ENCODE data around the gene MRNIP. TPM values are rescaled to one million over a fixed set of nuclear protein-coding genes. Genes with fewer than 3 reads are reported as not detected.

MRNIP gene
- total and polyA plus RNA-seq, 2 of the 4 experiments (the other 2 are of a cell fraction) = 6.6 to 24.7 TPM

DNA sequence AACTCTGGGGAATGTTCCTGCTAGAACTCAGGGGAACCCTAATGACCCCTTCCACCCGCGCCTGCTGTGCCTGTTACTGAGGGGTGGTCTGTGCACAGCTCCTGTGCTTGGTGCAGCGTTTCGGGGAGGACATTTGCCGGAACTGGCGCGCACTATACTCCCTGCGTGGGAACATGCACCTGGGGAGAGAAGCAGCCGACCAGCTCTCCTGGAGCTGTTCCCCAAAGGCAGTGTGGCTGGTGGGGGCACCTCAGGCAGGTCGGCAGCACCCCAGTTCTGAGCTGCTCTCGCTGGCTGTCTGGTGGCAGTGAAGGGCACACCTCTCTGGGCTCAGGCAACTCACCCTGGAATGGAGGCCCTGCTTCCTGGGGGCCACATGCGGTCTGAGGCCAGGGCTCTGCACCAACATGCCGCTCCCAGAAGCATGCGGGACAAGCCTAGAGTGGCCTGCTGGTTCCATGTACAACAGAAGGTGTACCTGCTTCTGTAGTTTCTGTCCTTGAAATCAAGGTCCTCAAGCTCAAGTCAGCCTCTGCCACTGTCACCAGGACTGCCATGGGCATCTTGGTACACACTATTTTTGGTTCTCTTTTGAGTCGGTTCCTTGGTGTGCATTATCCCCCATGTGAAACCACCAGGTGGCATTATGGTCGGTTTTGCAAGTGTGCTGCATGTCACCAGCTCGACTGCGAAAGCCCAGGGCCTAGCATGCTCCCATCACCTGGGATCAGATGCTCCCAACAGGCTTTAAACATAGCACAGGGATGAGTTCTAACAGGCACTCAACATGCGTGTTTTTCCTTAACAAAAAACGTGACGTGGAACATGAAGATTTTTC, 7.8 kb upstream of the MRNIP start:
- Histone ChIP-seq H3K27ac (ENCODE audit: insufficient read depth, low read length) (no peak overlapping the region), H3K4me1 (ENCODE audit: control insufficient read depth, insufficient read depth, low read length) (no peaks in the 10 kb centered on the region), H3K9me3 (ENCODE audit: control insufficient read depth, insufficient read depth, low read length) (peaks cover 5% of the 10 kb centered on the region; the same call in 1 of the 2 replicates), H3K9me1 (ENCODE audit: insufficient read depth, low read length) (peaks cover 4% of the 10 kb centered on the region; the same call in 1 of the 2 replicates), H4K20me1 (ENCODE audit: insufficient read depth, low read length) (no peaks in the 10 kb centered on the region), H2BK120ac (ENCODE audit: low read depth, low read length) (no peak overlapping the region), H3K4ac (ENCODE audit: low read depth, low read length) (no peak overlapping the region), H4K5ac (ENCODE audit: low read depth, low read length) (no peak overlapping the region), H3K14ac (replicated peaks; ENCODE audit: low read depth, low read length) (no peak overlapping the region), H3K4me3 (ENCODE audit: insufficient read depth, low read depth, low read length) (no peak overlapping the region), H2AK9ac (replicated peaks; ENCODE audit: low read depth, low read length, poor library complexity) (no peak overlapping the region), H3K27me3 (ENCODE audit: control insufficient read depth, insufficient read depth, low read length) (no peaks in the 10 kb centered on the region), H2AFZ (replicated peaks; ENCODE audit: low read length, poor library complexity) (no peak overlapping the region), H3K18ac (ENCODE audit: low read depth, low read length) (no peak overlapping the region), H3K23ac (ENCODE audit: low read depth, low read length) (no peak overlapping the region), H2AK5ac (ENCODE audit: low read depth, low read length) (no peak overlapping the region), H4K91ac (ENCODE audit: insufficient read depth, low read depth, low read length) (no peak overlapping the region), H3K56ac (ENCODE audit: extremely low read depth, insufficient read depth, low read length) (no peak overlapping the region), H2BK5ac (ENCODE audit: low read depth, low read length, poor library complexity, severe bottlenecking) (no peak overlapping the region), H2BK15ac (ENCODE audit: low read depth, low read length) (no peak overlapping the region), H3K4me2 (ENCODE audit: low read depth, low read length) (no peak overlapping the region), H3K9ac (ENCODE audit: low read depth, low read length) (no peak overlapping the region), H4K8ac (ENCODE audit: low read depth in 2 of 2, low read length in 2 of 2) (no peak overlapping the region), H2BK20ac (ENCODE audit: low read depth, low read length) (no peak overlapping the region), H3K36me3 (ENCODE audit: control insufficient read depth, insufficient read depth, low read length) (peaks cover 73% of the 10 kb centered on the region), H3K79me1 (ENCODE audit: low read depth in 1 of 2, low read length in 2 of 2) (no peaks in the 10 kb centered on the region; a peak in 1 of 4 replicates)
- no peak for ATAC-seq (ENCODE audit: low read depth)
- in situ Hi-C loops (cut with MboI; ENCODE audit: low sequenced_read_pairs) (no loop called here), dilution Hi-C loops (cut with HindIII; ENCODE audit: low sequenced_read_pairs, unreplicated experiment) (no loop called here), intact Hi-C loops (cut with micrococcal nuclease) (no loop called here)
- ChIA-PET POLR2A (ENCODE audit: unreplicated experiment) (no interaction called here), CTCF (no interaction called here)
- no TSS peak for BruUV-seq (replicated peaks)
- DNase-seq = no peak
- 91% methylated on average over 14 of the region's 21 CpGs; no CpG with 5 or more reads in 1 of the 2 experiments for WGBS, 2 experiments (ENCODE audit: extremely low coverage in 2 of 2, insufficient read length in 1 of 2)
- no peak for TF ChIP-seq NFE2L2 (IDR thresholded peaks at IDR 0.05; ENCODE audit: low read depth, low read length)
- TF ChIP-seq POLR2A (IDR thresholded peaks at IDR 0.05; ENCODE audit: low read depth, low read length) = no peak
- no peak for TF ChIP-seq RFX5 (IDR thresholded peaks at IDR 0.05; ENCODE audit: low read depth, low read length)
- TF ChIP-seq SMC3 (IDR thresholded peaks at IDR 0.05; ENCODE audit: low read depth, low read length) = no peak

Measured in IMR-90 (cell line).